Measurements from ENCODE around the gene CNN3. TPM values are rescaled to one million over a fixed set of nuclear protein-coding genes. Genes with fewer than 3 reads are reported as not detected.
A peak's percentile ranks its signal among the peaks of the same experiment; 100 is the strongest.

The CNN3 gene
- total RNA-seq, 2 experiments from 2014 or later, result 12.8 to 12.9 TPM

DNA sequence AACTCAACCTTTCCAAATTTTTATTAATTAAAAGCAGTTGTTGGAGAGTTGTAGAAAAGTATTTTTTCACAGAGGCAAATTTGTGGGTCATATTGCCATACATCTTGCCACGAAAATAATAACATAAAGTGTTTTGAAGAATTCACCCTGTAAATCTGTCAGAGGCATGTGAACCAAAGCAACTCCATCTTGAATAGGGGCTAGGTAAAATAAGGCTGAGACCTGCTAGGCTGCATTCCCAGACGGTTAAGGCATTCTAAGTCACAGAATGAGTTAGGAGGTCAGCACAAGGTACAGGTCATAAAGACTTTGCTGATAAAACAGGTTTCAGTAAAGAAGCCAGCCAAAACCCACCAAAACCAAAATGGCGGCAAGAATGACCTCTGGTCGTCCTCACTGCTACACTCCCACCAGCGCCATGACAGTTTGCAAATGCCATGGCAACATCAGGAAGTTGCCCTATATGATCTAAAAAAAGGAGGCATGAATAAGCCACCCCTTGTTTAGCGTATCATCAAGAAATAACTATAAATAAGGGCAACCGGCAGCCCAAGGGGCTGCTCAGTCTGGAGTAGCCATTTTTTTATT lies 4.4 kb upstream of the CNN3 start:
- Mint-ChIP-seq H3K9me3 (no peaks in the 10 kb centered on the region), H3K4me1 (ENCODE audit: low read depth) (peaks cover 6% of the 10 kb centered on the region), H3K27me3 (peaks cover 9% of the 10 kb centered on the region), H3K27ac (no peak overlapping the region), H3K36me3 (ENCODE audit: low read depth) (peaks cover 2% of the 10 kb centered on the region), H3K4me3 (no peak overlapping the region)
- DNase-seq (no peak), ATAC-seq (no peak)
- ChIA-PET CTCF (no interaction called here), POLR2A (no interaction called here)
- TF ChIP-seq, protein P1, sequence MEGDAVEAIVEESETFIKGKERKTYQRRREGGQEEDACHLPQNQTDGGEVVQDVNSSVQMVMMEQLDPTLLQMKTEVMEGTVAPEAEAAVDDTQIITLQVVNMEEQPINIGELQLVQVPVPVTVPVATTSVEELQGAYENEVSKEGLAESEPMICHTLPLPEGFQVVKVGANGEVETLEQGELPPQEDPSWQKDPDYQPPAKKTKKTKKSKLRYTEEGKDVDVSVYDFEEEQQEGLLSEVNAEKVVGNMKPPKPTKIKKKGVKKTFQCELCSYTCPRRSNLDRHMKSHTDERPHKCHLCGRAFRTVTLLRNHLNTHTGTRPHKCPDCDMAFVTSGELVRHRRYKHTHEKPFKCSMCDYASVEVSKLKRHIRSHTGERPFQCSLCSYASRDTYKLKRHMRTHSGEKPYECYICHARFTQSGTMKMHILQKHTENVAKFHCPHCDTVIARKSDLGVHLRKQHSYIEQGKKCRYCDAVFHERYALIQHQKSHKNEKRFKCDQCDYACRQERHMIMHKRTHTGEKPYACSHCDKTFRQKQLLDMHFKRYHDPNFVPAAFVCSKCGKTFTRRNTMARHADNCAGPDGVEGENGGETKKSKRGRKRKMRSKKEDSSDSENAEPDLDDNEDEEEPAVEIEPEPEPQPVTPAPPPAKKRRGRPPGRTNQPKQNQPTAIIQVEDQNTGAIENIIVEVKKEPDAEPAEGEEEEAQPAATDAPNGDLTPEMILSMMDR (IDR thresholded peaks at IDR 0.05), result no peak
- intact Hi-C loops (cut with micrococcal nuclease), result no loop called here

DNA sequence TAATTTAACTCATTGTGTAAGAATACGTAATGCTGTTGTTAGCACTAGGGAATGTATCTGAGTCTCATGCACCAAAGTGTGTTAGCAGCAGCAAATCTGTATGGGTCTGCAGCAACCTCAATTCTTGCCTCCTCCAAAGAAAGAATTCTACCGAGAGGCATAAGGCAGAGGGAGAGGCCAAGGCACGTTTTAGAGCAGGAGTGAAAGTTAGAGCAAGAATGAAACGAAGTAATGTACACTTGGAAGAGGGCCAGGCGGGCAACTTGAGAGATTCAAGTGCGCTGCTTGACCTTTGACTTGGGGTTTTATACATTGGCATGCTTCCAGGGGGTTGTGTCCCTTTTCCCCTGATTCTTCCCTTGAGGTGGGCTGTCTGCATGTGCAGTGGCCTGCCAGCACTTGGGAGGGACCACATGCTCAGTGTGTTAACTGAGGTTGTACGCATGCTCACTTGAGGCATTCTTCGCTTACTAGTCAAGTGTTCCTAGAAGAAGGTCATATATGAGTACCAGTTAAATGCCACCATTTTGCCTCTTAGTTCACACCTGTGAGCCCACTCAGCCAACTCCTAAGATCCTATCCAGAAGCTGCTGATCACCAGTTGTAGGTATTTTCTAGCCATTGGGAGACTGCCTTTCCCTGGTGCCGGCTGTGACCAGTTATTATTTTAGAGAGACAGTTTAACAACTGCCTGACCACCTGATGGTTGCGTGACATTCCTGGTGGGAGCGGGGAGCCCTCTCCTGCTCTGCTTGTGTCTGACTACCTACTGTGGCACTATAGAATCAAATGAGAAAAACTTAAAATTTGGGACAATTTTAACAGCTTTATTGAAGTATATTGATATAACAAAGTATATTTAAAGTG lies 2.7 kb upstream of the CNN3 start:
- no peak overlapping the region for H3K4me3 Mint-ChIP-seq
- DNase-seq, result no peak
- H3K27ac Mint-ChIP-seq, result no peak overlapping the region
- POLR2A ChIA-PET, result no interaction called here
- peaks cover 2% of the 10 kb centered on the region for H3K36me3 Mint-ChIP-seq (ENCODE audit: low read depth)
- ATAC-seq, result no peak
- intact Hi-C loops (cut with micrococcal nuclease), result no loop called here
- CTCF ChIA-PET, result no interaction called here
- H3K4me1 Mint-ChIP-seq (ENCODE audit: low read depth), result peaks cover 9% of the 10 kb centered on the region
- H3K27me3 Mint-ChIP-seq, result peaks cover 18% of the 10 kb centered on the region
- H3K9me3 Mint-ChIP-seq, result no peaks in the 10 kb centered on the region
- TF ChIP-seq, protein P1 (IDR thresholded peaks at IDR 0.05), result no peak

DNA sequence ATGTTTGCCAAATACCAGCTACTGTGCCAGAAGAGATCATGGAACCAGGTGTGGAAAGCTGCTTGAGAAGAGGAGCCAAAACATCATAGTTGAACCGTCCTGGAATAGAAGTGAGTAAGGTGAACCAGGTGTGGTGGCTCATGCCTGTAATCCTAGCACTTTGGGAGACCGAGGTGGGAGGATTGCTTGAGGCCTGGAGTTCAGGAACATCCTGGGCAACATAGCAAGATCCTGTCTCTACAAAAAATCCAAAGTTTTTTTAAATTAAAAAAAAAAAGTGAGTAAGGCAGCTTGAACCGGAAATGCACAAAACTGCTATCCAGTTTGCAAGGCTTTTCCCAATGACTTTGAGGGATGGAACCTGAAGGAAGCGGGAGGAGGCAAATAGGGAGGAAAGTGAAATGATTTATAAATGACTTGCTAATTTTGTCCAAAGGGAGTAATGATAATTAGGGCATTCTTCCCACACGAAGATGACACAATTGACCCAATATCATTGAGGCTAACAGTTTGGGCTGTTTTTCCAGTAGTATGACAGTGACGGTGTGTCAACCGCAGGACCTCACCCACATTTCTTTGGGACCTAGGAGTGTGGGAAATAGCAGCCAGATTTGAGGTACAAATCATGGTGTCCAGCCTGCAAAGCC lies 1.5 kb upstream of the CNN3 start:
- CTCF ChIA-PET, result interaction anchor here (1.6 to 2.1 kb wide), 3 partner anchors 19 to 115 kb away, joined by 3 to 9 read pairs (median 7); no protein-coding TSS in a partner anchor
- intact Hi-C loops (cut with micrococcal nuclease), result no loop called here

DNA sequence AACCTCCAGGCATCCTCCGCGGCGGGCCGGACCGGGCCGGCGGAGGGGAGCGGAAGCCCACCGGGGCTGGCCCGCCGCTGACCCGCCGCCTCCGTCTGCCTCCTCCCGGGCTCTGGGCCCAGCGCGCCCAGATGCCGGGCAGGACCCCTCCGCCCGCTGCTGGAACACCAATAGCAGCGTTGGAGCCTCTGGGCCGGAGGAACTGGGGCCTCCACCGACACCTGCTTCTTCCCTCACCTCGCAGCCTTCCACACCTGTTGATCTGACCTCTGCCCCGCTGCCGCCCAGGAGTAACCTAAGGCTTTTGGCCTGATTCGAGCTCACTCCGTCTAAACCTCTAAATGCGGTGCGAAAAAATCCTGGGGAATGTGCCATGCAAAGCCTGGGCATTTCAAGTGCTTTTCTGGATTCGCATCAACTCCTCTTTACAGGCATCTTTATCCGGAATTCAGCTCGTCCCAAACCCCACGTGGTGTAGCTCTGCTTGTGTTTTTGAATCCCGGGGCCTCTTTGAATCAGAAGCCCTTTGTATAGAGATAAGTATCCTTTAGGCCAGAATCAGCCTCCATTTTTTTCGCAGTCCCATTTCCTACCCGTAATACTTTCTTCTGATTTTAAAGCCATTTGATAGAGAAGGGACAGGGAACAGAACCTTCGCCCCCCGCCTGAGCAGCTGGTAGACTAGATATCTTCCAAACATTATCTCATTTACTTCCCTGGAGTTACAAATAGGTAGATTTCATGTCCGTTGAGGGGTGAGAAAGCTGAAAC lies 680 bp upstream of the CNN3 start:
- CTCF ChIA-PET, result interaction anchor here (1.6 to 2.1 kb wide), 3 partner anchors 19 to 116 kb away, joined by 3 to 9 read pairs (median 7); no protein-coding TSS in a partner anchor
- ATAC-seq, result no peak

More for the DNA sequence above, 1.5 kb upstream of the CNN3 start:
- Mint-ChIP-seq H3K27ac (no peak overlapping the region), H3K4me1 (ENCODE audit: low read depth) (peaks cover 15% of the 10 kb centered on the region), H3K4me3 (peak overlapping the region; percentile 71), H3K36me3 (ENCODE audit: low read depth) (peaks cover 2% of the 10 kb centered on the region), H3K27me3 (peaks cover 19% of the 10 kb centered on the region), H3K9me3 (no peaks in the 10 kb centered on the region)
- TF ChIP-seq, protein P1 (IDR thresholded peaks at IDR 0.05), result no peak
- POLR2A ChIA-PET, result no interaction called here
- no peak for DNase-seq
- no peak for ATAC-seq

More for the DNA sequence above, 680 bp upstream of the CNN3 start:
- DNase-seq, result peak; percentile 10
- peaks cover 15% of the 10 kb centered on the region for H3K4me1 Mint-ChIP-seq (ENCODE audit: low read depth)
- peaks cover 2% of the 10 kb centered on the region for H3K36me3 Mint-ChIP-seq (ENCODE audit: low read depth)
- peaks cover 19% of the 10 kb centered on the region for H3K27me3 Mint-ChIP-seq
- POLR2A ChIA-PET, result no interaction called here
- TF ChIP-seq, protein P1 (IDR thresholded peaks at IDR 0.05), result no peak
- H3K9me3 Mint-ChIP-seq, result no peaks in the 10 kb centered on the region
- intact Hi-C loops (cut with micrococcal nuclease), result no loop called here
- peak overlapping the region; percentile 71 for H3K4me3 Mint-ChIP-seq
- H3K27ac Mint-ChIP-seq, result peak overlapping the region; percentile 56

Measured in activated CD8-positive, alpha-beta T cell treated with anti-CD3 and anti-CD28 coated beads for 36 hours (primary cell).